C4-2B (cell line): Measurements from ENCODE around the gene HEATR3.

Experiments
- H3K27ac ChIP-seq: fragments of 450-650 bp; 2 replicates; pipeline ENCODE4 v1.5.1; 2017
- CTCF ChIP-seq: fragments of 450-650 bp; conservative IDR thresholded peaks from 2 replicates; pipeline ENCODE4 v1.5.1; 2017; ENCODE audit warnings: mild to moderate bottlenecking
- ZFX ChIP-seq: fragments of 450-650 bp; IDR thresholded peaks from 2 replicates; pipeline ENCODE4 v1.6.1; 2017

HEATR3 gene

GRCh38 chr16:50025537-50025931, 40.2 kb upstream of the HEATR3 start:
- peak overlapping the region; percentile 86 for H3K27ac ChIP-seq
- TF ChIP-seq ZFX (peak; percentile 33; the same call in 1 of the 2 replicates), CTCF (no peak)

GRCh38 chr16:50027829-50028228, 37.9 kb upstream of the HEATR3 start:
- no peak for TF ChIP-seq CTCF
- TF ChIP-seq ZFX: no peak

GRCh38 chr16:50035468-50035992, 30.2 kb upstream of the HEATR3 start:
- no peak for TF ChIP-seq ZFX

More at GRCh38 chr16:50027829-50028228, 37.9 kb upstream of the HEATR3 start:
- H3K27ac ChIP-seq: no peak overlapping the region

GRCh38 chr16:50036426-50036825, 29.3 kb upstream of the HEATR3 start:
- TF ChIP-seq CTCF: no peak
- no peak for TF ChIP-seq ZFX
- no peak overlapping the region for H3K27ac ChIP-seq

More at GRCh38 chr16:50035468-50035992, 30.2 kb upstream of the HEATR3 start:
- no peak overlapping the region for H3K27ac ChIP-seq

- H3K27ac ChIP-seq: no peak overlapping the region
- TF ChIP-seq ZFX (no peak), CTCF (no peak)
Observed at GRCh38 chr16:50037662-50038220, 28.0 kb upstream of the HEATR3 start.

- no peak overlapping the region for H3K27ac ChIP-seq
- no peak for TF ChIP-seq CTCF
- TF ChIP-seq ZFX: no peak
Observed at GRCh38 chr16:50038286-50038685, 27.5 kb upstream of the HEATR3 start.

GRCh38 chr16:50038756-50039529, 26.8 kb upstream of the HEATR3 start:
- no peak overlapping the region for H3K27ac ChIP-seq
- TF ChIP-seq ZFX: no peak
- TF ChIP-seq CTCF: no peak

- H3K27ac ChIP-seq: no peak overlapping the region
- TF ChIP-seq ZFX (no peak), CTCF (no peak)
Observed at GRCh38 chr16:50040018-50040417, 25.8 kb upstream of the HEATR3 start.
